OCI-LY7 (cell line): ENCODE data around the gene KRTAP19-2. TPM values are rescaled to one million over a fixed set of nuclear protein-coding genes. Genes with fewer than 3 reads are reported as not detected.

Experiments used
- Bru-seq: library from RNA; stranded (reverse); fragments of 400-500 nt; gene quantifications from one replicate; lab custom pipeline; 2021; lab: Mats Ljungman, UMichigan
- BruChase-seq, 2 experiments: library from RNA; stranded (reverse); fragments of 400-500 nt; gene quantifications; one replicate each; lab custom pipeline; 2021; lab: Mats Ljungman, UMichigan
- BruUV-seq: library from RNA; stranded (reverse); fragments of 400-500 nt; replicated peaks from 2 replicates; lab custom pipeline; 2021; lab: Mats Ljungman, UMichigan
- CTCF ChIA-PET: fragments of 300-600 bp; sonication (Branson Sonifier 250); formaldehyde crosslinking; loops from one replicate; lab custom pipeline; 2022; ENCODE audit warnings: antibody characterized with exemption; ENCODE audit not compliant: unreplicated experiment; lab: Charles Lee
- POLR2A ChIA-PET: fragments of 300-600 bp; sonication (Branson Sonifier 250); formaldehyde crosslinking; loops from one replicate; lab custom pipeline; 2022; ENCODE audit warnings: antibody characterized with exemption; lab: Charles Lee
- DNase-seq: peaks from one replicate; pipeline ENCODE4 v3.0.0-alpha.2; 2015; ENCODE audit warnings: low spot score
- H2AFZ ChIP-seq: fragments of 200-600 bp; sonication (generic), shearing (Covaris generic); 2 replicates; pipeline ENCODE4 v1.6.1; 2014; ENCODE audit warnings: mild to moderate bottlenecking, antibody characterized with exemption, low read length, moderate library complexity
- H3K27ac ChIP-seq: fragments of 200-600 bp; sonication (generic); 2 replicates; pipeline ENCODE4 v1.5.1; 2014; ENCODE audit warnings: mixed run types, low read depth, mild to moderate bottlenecking, moderate library complexity, low read length, inconsistent platforms; ENCODE audit not compliant: poor library complexity, severe bottlenecking
- H3K36me3 ChIP-seq: fragments of 200-600 bp; sonication (generic); 2 replicates; pipeline ENCODE4 v1.6.1; 2014; ENCODE audit warnings: mild to moderate bottlenecking, antibody characterized with exemption, low read length, moderate library complexity, mixed read lengths; ENCODE audit not compliant: insufficient read depth
- H3K4me1 ChIP-seq: fragments of 200-600 bp; sonication (generic); 2 replicates; pipeline ENCODE4 v1.5.1; 2014; ENCODE audit warnings: mild to moderate bottlenecking, low read length; ENCODE audit not compliant: insufficient read depth, poor library complexity, severe bottlenecking
- H3K4me2 ChIP-seq: fragments of 200-600 bp; sonication (generic); 2 replicates; pipeline ENCODE4 v1.6.1; 2014; ENCODE audit warnings: mild to moderate bottlenecking, low read length
- H3K4me3 ChIP-seq: fragments of 200-600 bp; sonication (generic); 2 replicates; pipeline ENCODE4 v1.5.1; 2014; ENCODE audit warnings: mild to moderate bottlenecking, low read depth, low read length; ENCODE audit not compliant: poor library complexity, severe bottlenecking
- H3K79me2 ChIP-seq: fragments of 200-600 bp; sonication (generic); 2 replicates; pipeline ENCODE4 v1.6.1; 2016; ENCODE audit warnings: low read depth, mild to moderate bottlenecking, low read length, moderate library complexity, mixed read lengths; ENCODE audit not compliant: insufficient read depth
- H3K9me2 ChIP-seq: fragments of 200-600 bp; sonication (generic); 2 replicates; pipeline ENCODE4 v1.6.1; 2016; ENCODE audit warnings: mild to moderate bottlenecking, low read length, mixed read lengths; ENCODE audit not compliant: insufficient read depth
- H3K9me3 ChIP-seq: fragments of 200-600 bp; sonication (generic); 2 replicates; pipeline ENCODE4 v1.6.1; 2014; ENCODE audit warnings: mild to moderate bottlenecking, mixed run types, low read length, mixed read lengths
- H4K20me1 ChIP-seq: fragments of 200-600 bp; sonication (generic); 2 replicates; pipeline ENCODE4 v1.6.1; 2014; ENCODE audit warnings: mild to moderate bottlenecking, antibody characterized with exemption, low read length, moderate library complexity, mixed read lengths; ENCODE audit not compliant: insufficient read depth
- EZH2phosphoT487 ChIP-seq: fragments of 200-600 bp; sonication (generic); IDR thresholded peaks from 2 replicates; pipeline ENCODE4 v1.6.1; 2018; ENCODE audit warnings: low read depth, borderline replicate concordance, mild to moderate bottlenecking, mixed run types, antibody characterized with exemption, low read length, moderate library complexity, mixed read lengths
- intact Hi-C: fragments of 100-400 bp; cut with micrococcal nuclease; formaldehyde crosslinking; loops from one replicate; pipeline ENCODE4 v1.10.0; 2022; ENCODE audit not compliant: unreplicated experiment
- long read RNA-seq: library from polyadenylated mRNA; stranded (forward); transcript quantifications from one replicate; pipeline ENCODE4 v2.0.0, GENCODE V29; 2022
- total RNA-seq, 2 experiments: library from RNA; depleted of rRNA in 1 of 2; stranded (reverse); fragments of >200 nt in 1 of 2; shearing (Covaris generic) in 1 of 2; gene quantifications; 2 replicates each; pipeline ENCODE4 v1.2.3, GENCODE V29; 2014 to 2022
- TF ChIP-seq, protein P1 (sequence below): fragments of 200-600 bp; sonication (generic); conservative IDR thresholded peaks from 2 replicates; pipeline ENCODE4 v1.5.1; 2014; ENCODE audit warnings: mild to moderate bottlenecking, antibody characterized with exemption, low read length, moderate library complexity, mixed read lengths

KRTAP19-2 gene, protein sequence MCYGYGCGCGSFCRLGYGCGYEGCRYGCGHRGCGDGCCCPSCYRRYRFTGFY
- not detected in 2 replicates for total RNA-seq (2014; rRNA removed; shearing (Covaris generic))
- not detected in 2 replicates for total RNA-seq (2022)
- not detected for Bru-seq, nascent RNA
- not detected for BruChase-seq, experiment 1, labeled RNA remaining after a 6-hour chase
- not detected for BruChase-seq, experiment 2, labeled RNA remaining after a 2-hour chase
- long read RNA-seq = 0 reads

DNA sequence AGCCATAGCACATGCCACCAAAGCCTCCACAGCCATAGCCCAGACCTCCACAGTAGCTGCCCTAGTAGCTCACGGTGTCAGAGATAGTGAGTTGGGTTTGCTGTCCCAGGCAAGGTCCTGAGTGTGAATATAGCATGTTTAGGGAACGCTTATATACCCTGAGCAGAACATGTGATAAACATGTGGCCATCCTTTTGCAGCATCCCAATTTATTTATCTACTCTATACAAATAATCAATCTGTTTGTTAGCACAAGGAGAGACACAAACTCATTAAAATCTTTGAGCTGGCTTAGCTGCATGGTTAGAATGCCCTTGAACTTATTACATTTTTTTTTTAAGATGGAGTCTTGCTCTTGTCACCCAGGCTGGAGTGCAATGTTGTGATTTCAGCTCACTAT lies at the start of gene KRTAP19-2:
Gene KRTAP19-2, minus strand, starts transcription at position 101 of the 400 bp plus-strand sequence. Its CDS starts 88 bp downstream, at position 13.
- intact Hi-C loops = no loop called here
- no TSS peak for BruUV-seq
- no peak for DNase-seq
- H3K4me1 ChIP-seq = no peaks in the 10 kb centered on the region
- POLR2A ChIA-PET = no interaction called here
- no peaks in the 10 kb centered on the region for H3K36me3 ChIP-seq
- no peak within 1 kb of the TSS for H3K4me3 ChIP-seq
- no peaks in the 10 kb centered on the region for H3K79me2 ChIP-seq
- H3K9me3 ChIP-seq = peaks cover 12% of the 10 kb centered on the region; the same call in 1 of the 2 replicates
- CTCF ChIA-PET = no interaction called here
- no peaks in the 10 kb centered on the region for H4K20me1 ChIP-seq
- no peak within 1 kb of the TSS for H2AFZ ChIP-seq
- no peaks in the 10 kb centered on the region for H3K9me2 ChIP-seq
- TF ChIP-seq EZH2phosphoT487 = no peak
- TF ChIP-seq, protein P1, sequence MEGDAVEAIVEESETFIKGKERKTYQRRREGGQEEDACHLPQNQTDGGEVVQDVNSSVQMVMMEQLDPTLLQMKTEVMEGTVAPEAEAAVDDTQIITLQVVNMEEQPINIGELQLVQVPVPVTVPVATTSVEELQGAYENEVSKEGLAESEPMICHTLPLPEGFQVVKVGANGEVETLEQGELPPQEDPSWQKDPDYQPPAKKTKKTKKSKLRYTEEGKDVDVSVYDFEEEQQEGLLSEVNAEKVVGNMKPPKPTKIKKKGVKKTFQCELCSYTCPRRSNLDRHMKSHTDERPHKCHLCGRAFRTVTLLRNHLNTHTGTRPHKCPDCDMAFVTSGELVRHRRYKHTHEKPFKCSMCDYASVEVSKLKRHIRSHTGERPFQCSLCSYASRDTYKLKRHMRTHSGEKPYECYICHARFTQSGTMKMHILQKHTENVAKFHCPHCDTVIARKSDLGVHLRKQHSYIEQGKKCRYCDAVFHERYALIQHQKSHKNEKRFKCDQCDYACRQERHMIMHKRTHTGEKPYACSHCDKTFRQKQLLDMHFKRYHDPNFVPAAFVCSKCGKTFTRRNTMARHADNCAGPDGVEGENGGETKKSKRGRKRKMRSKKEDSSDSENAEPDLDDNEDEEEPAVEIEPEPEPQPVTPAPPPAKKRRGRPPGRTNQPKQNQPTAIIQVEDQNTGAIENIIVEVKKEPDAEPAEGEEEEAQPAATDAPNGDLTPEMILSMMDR = no peak
- no peak within 1 kb of the TSS for H3K27ac ChIP-seq
- no peak within 1 kb of the TSS for H3K4me2 ChIP-seq

GRCh38 chr21:30518876-30519275 lies 31.6 kb upstream of the KRTAP19-2 start:
- Histone ChIP-seq H3K79me2 (no peaks in the 10 kb centered on the region), H3K4me3 (no peak overlapping the region), H3K9me3 (no peaks in the 10 kb centered on the region; the same call in 1 of the 2 replicates), H3K4me2 (no peak overlapping the region), H3K36me3 (no peaks in the 10 kb centered on the region), H3K9me2 (no peaks in the 10 kb centered on the region), H2AFZ (no peak overlapping the region), H3K4me1 (no peaks in the 10 kb centered on the region), H3K27ac (no peak overlapping the region), H4K20me1 (no peaks in the 10 kb centered on the region)
- no peak for DNase-seq
- ChIA-PET CTCF (no interaction called here), POLR2A (no interaction called here)
- no TSS peak for BruUV-seq
- TF ChIP-seq EZH2phosphoT487 = no peak
- TF ChIP-seq, protein P1 = no peak
- intact Hi-C loops = no loop called here

GRCh38 chr21:30515681-30516080 lies 28.4 kb upstream of the KRTAP19-2 start:
- H3K4me3 ChIP-seq = no peak overlapping the region
- DNase-seq = no peak
- H4K20me1 ChIP-seq = no peaks in the 10 kb centered on the region
- ChIA-PET POLR2A (no interaction called here), CTCF (no interaction called here)
- TF ChIP-seq EZH2phosphoT487 = no peak
- TF ChIP-seq, protein P1 = no peak
- H3K27ac ChIP-seq = no peak overlapping the region
- intact Hi-C loops = no loop called here
- H3K9me3 ChIP-seq = no peaks in the 10 kb centered on the region; the same call in 1 of the 2 replicates
- H3K79me2 ChIP-seq = no peaks in the 10 kb centered on the region
- no peaks in the 10 kb centered on the region for H3K4me1 ChIP-seq
- no peaks in the 10 kb centered on the region for H3K9me2 ChIP-seq
- no peak overlapping the region for H2AFZ ChIP-seq
- BruUV-seq = no TSS peak
- no peaks in the 10 kb centered on the region for H3K36me3 ChIP-seq
- no peak overlapping the region for H3K4me2 ChIP-seq
